ENCODE data around the gene VPS37B.

The VPS37B gene

DNA sequence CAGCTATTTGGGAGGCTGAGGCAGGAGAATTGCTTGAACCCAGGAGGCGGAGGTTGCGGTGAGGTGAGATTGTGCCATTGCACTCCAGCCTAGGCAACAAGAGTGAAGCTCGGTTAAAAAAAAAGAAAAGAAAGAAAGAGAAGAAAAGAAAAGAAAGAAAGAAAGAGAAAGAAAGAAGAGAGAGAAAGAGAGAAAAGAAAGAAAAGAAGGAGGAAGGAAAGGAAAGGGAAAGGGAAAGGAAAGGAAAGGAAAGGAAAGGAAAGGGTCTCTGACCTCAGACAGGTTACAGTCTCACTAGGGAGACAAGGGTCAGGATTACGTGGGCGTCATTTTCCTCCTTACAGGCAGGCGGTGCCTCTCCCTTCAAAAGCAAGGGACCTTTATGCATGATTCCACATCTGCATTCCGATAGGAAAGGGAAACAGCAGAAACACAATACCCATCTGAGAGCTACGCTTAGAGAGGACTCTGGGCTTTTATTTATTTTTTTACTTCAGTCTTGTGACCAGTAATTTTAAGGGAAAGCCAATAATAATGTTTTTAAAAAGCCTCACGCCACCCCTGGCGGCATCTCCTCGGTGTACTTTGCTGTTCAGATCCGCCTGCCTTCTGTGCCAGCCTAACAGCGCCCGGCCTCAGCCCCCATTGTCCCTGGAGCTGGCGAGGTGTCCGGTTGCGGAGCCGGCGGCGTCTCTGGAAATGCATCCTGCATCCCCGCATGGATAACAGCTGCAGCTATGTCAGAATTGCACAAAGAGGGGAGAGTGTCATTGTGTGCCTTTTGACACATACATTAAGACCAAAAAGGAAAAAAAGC, 61.6 kb downstream of the VPS37B start:
- CTCF ChIA-PET: interaction anchor here (1.2 to 1.6 kb wide), 5 partner anchors 9 to 196 kb away, joined by 3 to 6 read pairs (median 4); no protein-coding TSS in a partner anchor
- no peak for TF ChIP-seq CTCF (IDR thresholded peaks at IDR 0.05; ENCODE audit: control extremely low read depth, extremely low read depth, low read depth, missing control alignments)
- no peak for DNase-seq (ENCODE audit: extremely low spot score)
- POLR2A ChIA-PET: interaction anchor here (0.5 to 0.7 kb wide), 2 partner anchors 93 to 668 kb away, joined by 3 to 5 read pairs; no protein-coding TSS in a partner anchor

GRCh38 chr12:122830517-122831214, 65.3 kb downstream of the VPS37B start:
- POLR2A ChIA-PET: no interaction called here
- CTCF ChIA-PET: interaction anchor here (1.1 to 1.2 kb wide), 2 partner anchors 30 to 38 kb away, joined by 3 to 5 read pairs; no protein-coding TSS in a partner anchor
- TF ChIP-seq CTCF (IDR thresholded peaks at IDR 0.05; ENCODE audit: control extremely low read depth, extremely low read depth, low read depth, missing control alignments): no peak
- DNase-seq (ENCODE audit: extremely low spot score): no peak

- DNase-seq (ENCODE audit: extremely low spot score): peak; percentile 36
- no peak for TF ChIP-seq CTCF (IDR thresholded peaks at IDR 0.05; ENCODE audit: control extremely low read depth, extremely low read depth, low read depth, missing control alignments)
- CTCF ChIA-PET: interaction anchor here (0.8 to 2.7 kb wide), 4 partner anchors 13 to 34 kb away, joined by 3 to 11 read pairs (median 4); no protein-coding TSS in a partner anchor
- POLR2A ChIA-PET: no interaction called here
Observed at GRCh38 chr12:122827258-122827657, 68.7 kb downstream of the VPS37B start.

- POLR2A ChIA-PET: no interaction called here
- DNase-seq (ENCODE audit: extremely low spot score): no peak
- TF ChIP-seq CTCF (IDR thresholded peaks at IDR 0.05; ENCODE audit: control extremely low read depth, extremely low read depth, low read depth, missing control alignments): no peak
- CTCF ChIA-PET: interaction anchor here (0.8 to 1.5 kb wide), 7 partner anchors 12 to 33 kb away, joined by 3 to 7 read pairs (median 4); no protein-coding TSS in a partner anchor
Observed at GRCh38 chr12:122825773-122826724, 69.9 kb downstream of the VPS37B start.

- ChIA-PET CTCF (interaction anchor here (1.0 to 2.3 kb wide), 3 partner anchors 14 to 185 kb away, joined by 4 to 7 read pairs (median 5); no protein-coding TSS in a partner anchor), POLR2A (no interaction called here)
- no peak for TF ChIP-seq CTCF (IDR thresholded peaks at IDR 0.05; ENCODE audit: control extremely low read depth, extremely low read depth, low read depth, missing control alignments)
- DNase-seq (ENCODE audit: extremely low spot score): no peak
Observed at GRCh38 chr12:122823429-122823828, 72.5 kb downstream of the VPS37B start.

Data from GM10248 (cell line).